Mesendoderm (in vitro differentiated cells): Measurements from ENCODE around the gene C10orf90.

Experiments
- DNase-seq: peaks from one replicate; pipeline ENCODE4 v3.0.0; 2013
- H2AK5ac ChIP-seq: 2 replicates; pipeline ENCODE4 v1.6.1; 2013; ENCODE audit warnings: low read length, inconsistent platforms
- H2BK120ac ChIP-seq: 2 replicates; pipeline ENCODE4 v1.6.1; 2013; ENCODE audit warnings: low read depth, mild to moderate bottlenecking, low read length, moderate library complexity, mixed read lengths
- H2BK15ac ChIP-seq: replicated peaks from 2 replicates; pipeline ENCODE4 v1.6.1; 2013; ENCODE audit warnings: low read depth, mild to moderate bottlenecking, moderate library complexity
- H2BK5ac ChIP-seq: 2 replicates; pipeline ENCODE4 v1.6.1; 2013; ENCODE audit warnings: low read length, inconsistent platforms
- H3K18ac ChIP-seq: 2 replicates; pipeline ENCODE4 v1.6.1; 2013; ENCODE audit warnings: mild to moderate bottlenecking, low read length, mixed read lengths
- H3K23ac ChIP-seq: one replicate; pipeline ENCODE4 v1.6.1; 2013; ENCODE audit warnings: low read length
- H3K27ac ChIP-seq: 2 replicates; pipeline ENCODE4 v1.5.1; 2013; ENCODE audit warnings: low read depth, mild to moderate bottlenecking, inconsistent platforms, low read length, moderate library complexity
- H3K27me3 ChIP-seq: 2 replicates; pipeline ENCODE4 v1.6.1; 2013; ENCODE audit warnings: low read length, control low read depth, mild to moderate bottlenecking, inconsistent platforms; ENCODE audit not compliant: insufficient read depth, poor library complexity
- H3K36me3 ChIP-seq: 2 replicates; pipeline ENCODE4 v1.6.1; 2013; ENCODE audit warnings: low read length, inconsistent platforms; ENCODE audit not compliant: control insufficient read depth, insufficient read depth
- H3K4ac ChIP-seq: one replicate; pipeline ENCODE4 v1.6.1; 2013; ENCODE audit warnings: low read depth, mild to moderate bottlenecking, low read length, moderate library complexity
- H3K4me1 ChIP-seq: 2 replicates; pipeline ENCODE4 v1.6.1; 2013; ENCODE audit warnings: low read depth, low read length, inconsistent platforms; ENCODE audit not compliant: control insufficient read depth
- H3K4me2 ChIP-seq: 2 replicates; pipeline ENCODE4 v1.6.1; 2013; ENCODE audit warnings: low read length
- H3K4me3 ChIP-seq: 2 replicates; pipeline ENCODE4 v1.5.1; 2013; ENCODE audit warnings: mild to moderate bottlenecking, low read length
- H3K56ac ChIP-seq: one replicate; pipeline ENCODE4 v1.6.1; 2013; ENCODE audit warnings: low read length
- H3K79me1 ChIP-seq: 2 replicates; pipeline ENCODE4 v1.6.1; 2013; ENCODE audit warnings: low read length, inconsistent platforms
- H3K79me2 ChIP-seq: 2 replicates; pipeline ENCODE4 v1.6.1; 2013; ENCODE audit warnings: mild to moderate bottlenecking, low read length; ENCODE audit not compliant: control insufficient read depth, insufficient read depth
- H3K9ac ChIP-seq: 2 replicates; pipeline ENCODE4 v1.6.1; 2013; ENCODE audit warnings: low read length, inconsistent platforms
- H4K5ac ChIP-seq: one replicate; pipeline ENCODE4 v1.6.1; 2013; ENCODE audit warnings: low read length
- H4K8ac ChIP-seq: one replicate; pipeline ENCODE4 v1.6.1; 2013; ENCODE audit warnings: low read depth, mild to moderate bottlenecking, control low read depth, low read length, moderate library complexity
- WGBS: extraction: QIAGEN DNeasy Blood & Tissue Kit; methylation state at CpG from one replicate; pipeline ENCODE4 v1.1.7; 2013; ENCODE audit warnings: low lambda C conversion rate, missing lambda C conversion rate; ENCODE audit not compliant: insufficient coverage; ENCODE audit errors: extremely low coverage; 5-methylcytosine and 5-hydroxymethylcytosine counted together

The C10orf90 gene

GRCh38 chr10:126629925-126630624 is 40.4 kb downstream of the C10orf90 start:
- Histone ChIP-seq H3K56ac (no peak overlapping the region), H3K79me1 (no peaks in the 10 kb centered on the region), H3K79me2 (no peaks in the 10 kb centered on the region), H3K27me3 (no peaks in the 10 kb centered on the region), H3K4ac (no peak overlapping the region), H2BK120ac (no peak overlapping the region), H2BK5ac (no peak overlapping the region), H4K8ac (no peak overlapping the region), H2BK15ac (no peak overlapping the region), H4K5ac (no peak overlapping the region), H3K23ac (no peak overlapping the region), H3K27ac (no peak overlapping the region), H3K4me1 (no peaks in the 10 kb centered on the region), H3K4me3 (no peak overlapping the region), H3K36me3 (no peaks in the 10 kb centered on the region), H3K4me2 (no peak overlapping the region), H3K18ac (no peak overlapping the region), H2AK5ac (no peak overlapping the region), H3K9ac (no peak overlapping the region)
- no peak for DNase-seq
- no CpG with 5 or more reads among the region's 11 CpGs for WGBS

GRCh38 chr10:126628746-126629145 is 41.7 kb downstream of the C10orf90 start:
- Histone ChIP-seq H3K23ac (no peak overlapping the region), H2BK15ac (no peak overlapping the region), H3K4ac (no peak overlapping the region), H4K5ac (no peak overlapping the region), H3K27me3 (no peaks in the 10 kb centered on the region), H2AK5ac (no peak overlapping the region), H3K18ac (no peak overlapping the region), H3K9ac (no peak overlapping the region), H3K4me2 (no peak overlapping the region), H3K4me3 (no peak overlapping the region), H3K36me3 (no peaks in the 10 kb centered on the region), H2BK5ac (no peak overlapping the region), H3K79me2 (no peaks in the 10 kb centered on the region), H3K4me1 (no peaks in the 10 kb centered on the region), H3K79me1 (no peaks in the 10 kb centered on the region), H4K8ac (no peak overlapping the region), H3K27ac (no peak overlapping the region), H2BK120ac (no peak overlapping the region), H3K56ac (no peak overlapping the region)
- WGBS, result no CpG with 5 or more reads among the region's 3 CpGs
- no peak for DNase-seq

- no peak overlapping the region for H2BK120ac ChIP-seq
- no CpG with 5 or more reads among the region's 7 CpGs for whole genome bisulfite sequencing
- no peak overlapping the region for H2BK15ac ChIP-seq
- no peak overlapping the region for H4K8ac ChIP-seq
- H3K27ac ChIP-seq, result no peak overlapping the region
- H3K36me3 ChIP-seq, result no peaks in the 10 kb centered on the region
- no peak overlapping the region for H3K18ac ChIP-seq
- H3K9ac ChIP-seq, result no peak overlapping the region
- H2AK5ac ChIP-seq, result no peak overlapping the region
- no peak overlapping the region for H3K56ac ChIP-seq
- DNase-seq, result no peak
- H2BK5ac ChIP-seq, result no peak overlapping the region
- H3K4ac ChIP-seq, result no peak overlapping the region
- no peaks in the 10 kb centered on the region for H3K79me1 ChIP-seq
- no peak overlapping the region for H3K23ac ChIP-seq
- H3K79me2 ChIP-seq, result no peaks in the 10 kb centered on the region
- H3K4me1 ChIP-seq, result no peaks in the 10 kb centered on the region
- H4K5ac ChIP-seq, result no peak overlapping the region
- H3K4me2 ChIP-seq, result no peak overlapping the region
- no peaks in the 10 kb centered on the region for H3K27me3 ChIP-seq
- H3K4me3 ChIP-seq, result no peak overlapping the region
Measured at GRCh38 chr10:126621846-126622245, 48.6 kb downstream of the C10orf90 start.

- no peaks in the 10 kb centered on the region for H3K79me1 ChIP-seq
- H3K27ac ChIP-seq, result no peak overlapping the region
- no peak overlapping the region for H3K4me2 ChIP-seq
- no CpG with 5 or more reads among the region's 1 CpG for WGBS
- no peak overlapping the region for H2BK120ac ChIP-seq
- H2AK5ac ChIP-seq, result no peak overlapping the region
- no peak overlapping the region for H3K18ac ChIP-seq
- H4K8ac ChIP-seq, result no peak overlapping the region
- H3K36me3 ChIP-seq, result no peaks in the 10 kb centered on the region
- H3K4me1 ChIP-seq, result no peaks in the 10 kb centered on the region
- H2BK15ac ChIP-seq, result no peak overlapping the region
- H3K4me3 ChIP-seq, result no peak overlapping the region
- H3K56ac ChIP-seq, result no peak overlapping the region
- no peak overlapping the region for H3K23ac ChIP-seq
- H3K9ac ChIP-seq, result no peak overlapping the region
- no peaks in the 10 kb centered on the region for H3K27me3 ChIP-seq
- H2BK5ac ChIP-seq, result no peak overlapping the region
- H3K4ac ChIP-seq, result no peak overlapping the region
- no peak for DNase-seq
- no peak overlapping the region for H4K5ac ChIP-seq
- H3K79me2 ChIP-seq, result no peaks in the 10 kb centered on the region
Measured at GRCh38 chr10:126618466-126618865, 52.0 kb downstream of the C10orf90 start.

- Histone ChIP-seq H3K79me1 (no peaks in the 10 kb centered on the region), H3K23ac (no peak overlapping the region), H3K4ac (no peak overlapping the region), H2BK5ac (no peak overlapping the region), H2AK5ac (no peak overlapping the region), H3K27me3 (no peaks in the 10 kb centered on the region), H3K9ac (no peak overlapping the region), H3K18ac (no peak overlapping the region), H3K27ac (no peak overlapping the region), H4K5ac (no peak overlapping the region), H4K8ac (no peak overlapping the region), H3K56ac (no peak overlapping the region), H3K36me3 (no peaks in the 10 kb centered on the region), H3K79me2 (no peaks in the 10 kb centered on the region), H2BK15ac (no peak overlapping the region), H3K4me3 (no peak overlapping the region), H3K4me1 (no peaks in the 10 kb centered on the region), H3K4me2 (no peak overlapping the region), H2BK120ac (no peak overlapping the region)
- WGBS, result no CpG with 5 or more reads among the region's 3 CpGs
- DNase-seq, result no peak
Measured at GRCh38 chr10:126617733-126618132, 52.8 kb downstream of the C10orf90 start.

- H3K27ac ChIP-seq, result no peak overlapping the region
- H3K4me2 ChIP-seq, result no peak overlapping the region
- H3K4me3 ChIP-seq, result no peak overlapping the region
- no peak overlapping the region for H3K9ac ChIP-seq
- H4K5ac ChIP-seq, result no peak overlapping the region
- WGBS, result no CpG with 5 or more reads among the region's 1 CpG
- no peak overlapping the region for H3K23ac ChIP-seq
- no peaks in the 10 kb centered on the region for H3K79me1 ChIP-seq
- H3K79me2 ChIP-seq, result no peaks in the 10 kb centered on the region
- no peaks in the 10 kb centered on the region for H3K27me3 ChIP-seq
- no peak overlapping the region for H2AK5ac ChIP-seq
- no peaks in the 10 kb centered on the region for H3K36me3 ChIP-seq
- no peak overlapping the region for H3K4ac ChIP-seq
- H2BK120ac ChIP-seq, result no peak overlapping the region
- no peak overlapping the region for H4K8ac ChIP-seq
- H3K18ac ChIP-seq, result no peak overlapping the region
- no peak for DNase-seq
- no peak overlapping the region for H2BK5ac ChIP-seq
- no peaks in the 10 kb centered on the region for H3K4me1 ChIP-seq
- H3K56ac ChIP-seq, result no peak overlapping the region
- H2BK15ac ChIP-seq, result no peak overlapping the region
Measured at GRCh38 chr10:126617208-126617607, 53.3 kb downstream of the C10orf90 start.
